Smooth muscle cell (in vitro differentiated cells): ENCODE results near the gene ZNF865. TPM values are rescaled to one million over a fixed set of nuclear protein-coding genes. Genes with fewer than 3 reads are reported as not detected.

Experiments used
- DNase-seq: peaks from one replicate; lab custom pipeline; 2025; ENCODE audit not compliant: unreplicated experiment; lab: John Stamatoyannopoulos, UW
- H2AFZ ChIP-seq: fragments of 200-600 bp; sonication (generic); 2 replicates; pipeline ENCODE4 v1.6.0; 2016; ENCODE audit warnings: antibody characterized with exemption, low read depth, mild to moderate bottlenecking
- H3F3A ChIP-seq: fragments of 200-600 bp; sonication (generic); 2 replicates; pipeline ENCODE4 v1.6.0; 2017; ENCODE audit warnings: antibody characterized with exemption, low read depth
- H3K27ac ChIP-seq: fragments of 200-600 bp; sonication (generic); 2 replicates; pipeline ENCODE4 v1.5.1; 2016; ENCODE audit warnings: low read depth, mild to moderate bottlenecking
- H3K27me3 ChIP-seq: fragments of 200-600 bp; sonication (generic); 2 replicates; pipeline ENCODE4 v1.6.1; 2016; ENCODE audit warnings: low read depth, mild to moderate bottlenecking
- H3K36me3 ChIP-seq: fragments of 200-600 bp; sonication (generic); 2 replicates; pipeline ENCODE4 v1.5.1; 2016; ENCODE audit warnings: low read depth
- H3K4me1 ChIP-seq: fragments of 200-600 bp; sonication (generic); 2 replicates; pipeline ENCODE4 v1.5.1; 2016; ENCODE audit warnings: low read depth
- H3K4me2 ChIP-seq: fragments of 200-600 bp; sonication (generic); 2 replicates; pipeline ENCODE4 v1.6.0; 2016; ENCODE audit warnings: mild to moderate bottlenecking
- H3K4me3 ChIP-seq: fragments of 200-600 bp; sonication (generic); 2 replicates; pipeline ENCODE4 v1.5.1; 2016; ENCODE audit warnings: mild to moderate bottlenecking
- H3K79me2 ChIP-seq: fragments of 200-600 bp; sonication (generic); 2 replicates; pipeline ENCODE4 v1.6.0; 2016; ENCODE audit warnings: low read depth, mild to moderate bottlenecking
- H3K9ac ChIP-seq: fragments of 200-600 bp; sonication (generic); 2 replicates; pipeline ENCODE4 v1.6.0; 2016; ENCODE audit warnings: low read depth
- H3K9me3 ChIP-seq: fragments of 200-600 bp; sonication (generic); replicated peaks from 2 replicates; pipeline ENCODE4 v1.5.1; 2016; ENCODE audit warnings: low read depth
- H4K20me1 ChIP-seq: fragments of 200-600 bp; sonication (generic); 2 replicates; pipeline ENCODE4 v1.6.0; 2016; ENCODE audit warnings: low read depth
- WGBS: methylation state at CpG from one replicate; pipeline ENCODE4 v1.1.7; 2016; ENCODE audit warnings: low lambda C conversion rate; 5-methylcytosine and 5-hydroxymethylcytosine counted together
- polyA plus RNA-seq: library from polyadenylated mRNA; unstranded; fragments of >200 nt; fragmentation: Nextera tagmentation; extraction: Ambion mirVana; gene quantifications from 2 replicates; pipeline ENCODE4 v1.2.1, GENCODE V29; 2016
- total RNA-seq: library from RNA; depleted of rRNA; stranded (reverse); fragments of >200 nt; gene quantifications from 2 replicates; pipeline ENCODE4 v1.2.3, GENCODE V29; 2014
- TF ChIP-seq, protein P1 (sequence below): fragments of 200-600 bp; sonication (generic); IDR thresholded peaks from 2 replicates; pipeline ENCODE4 v1.5.1; 2017; ENCODE audit warnings: borderline replicate concordance, mild to moderate bottlenecking, antibody characterized with exemption; ENCODE audit not compliant: insufficient read depth, poor library complexity, severe bottlenecking

ZNF865 gene
- total and polyA plus RNA-seq, 2 experiments from 2014 or later, result 1.2 to 3.8 TPM

DNA sequence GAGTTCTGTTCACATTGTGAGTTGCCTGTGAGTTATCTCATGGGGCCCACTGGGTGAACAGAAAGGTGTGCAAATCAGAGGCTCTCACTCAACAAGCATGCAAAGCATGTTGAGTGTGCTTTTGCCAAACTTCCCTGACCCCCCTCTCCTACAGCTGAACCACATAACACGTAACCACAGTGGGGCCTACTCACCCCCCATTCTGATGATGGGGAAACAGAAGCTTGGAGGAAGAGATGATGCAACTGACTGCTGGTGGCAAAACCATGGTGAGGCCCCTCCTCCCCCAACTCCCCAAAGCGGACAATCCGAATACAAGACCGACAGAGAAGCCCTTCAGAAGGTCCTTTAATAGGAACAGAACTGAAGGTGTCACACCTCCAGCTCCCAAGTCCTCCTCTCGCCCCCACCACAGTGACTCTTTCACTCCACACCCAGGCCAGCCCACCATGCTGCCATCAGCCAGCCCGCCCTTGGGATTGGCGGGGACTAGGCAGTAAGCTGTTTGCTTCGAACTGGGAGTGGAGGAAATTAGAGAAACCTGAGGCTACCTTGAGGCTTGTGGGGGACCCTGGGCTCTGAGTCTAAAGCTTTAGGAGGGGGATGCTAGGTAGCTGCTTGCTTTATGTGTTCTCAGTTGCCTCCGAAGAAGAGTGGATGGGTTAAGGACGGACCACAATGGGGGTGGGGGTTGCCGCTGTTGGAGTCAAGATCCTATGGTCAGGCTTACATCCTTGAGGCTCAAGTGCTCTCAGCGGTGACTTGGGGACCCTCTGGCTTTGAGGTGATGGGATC is 15.2 kb downstream of the ZNF865 start:
- no peak overlapping the region for H3K27ac ChIP-seq
- no peak for DNase-seq
- H2AFZ ChIP-seq, result no peak overlapping the region
- no peaks in the 10 kb centered on the region for H3K27me3 ChIP-seq
- no peak overlapping the region for H3K4me3 ChIP-seq
- H3K79me2 ChIP-seq, result no peaks in the 10 kb centered on the region
- WGBS, result 97% methylated on average over 12 of the region's 12 CpGs
- H3F3A ChIP-seq, result peaks cover 12% of the 10 kb centered on the region
- H4K20me1 ChIP-seq, result peaks cover 8% of the 10 kb centered on the region
- H3K36me3 ChIP-seq, result no peaks in the 10 kb centered on the region
- no peak overlapping the region for H3K9ac ChIP-seq
- TF ChIP-seq, protein P1, sequence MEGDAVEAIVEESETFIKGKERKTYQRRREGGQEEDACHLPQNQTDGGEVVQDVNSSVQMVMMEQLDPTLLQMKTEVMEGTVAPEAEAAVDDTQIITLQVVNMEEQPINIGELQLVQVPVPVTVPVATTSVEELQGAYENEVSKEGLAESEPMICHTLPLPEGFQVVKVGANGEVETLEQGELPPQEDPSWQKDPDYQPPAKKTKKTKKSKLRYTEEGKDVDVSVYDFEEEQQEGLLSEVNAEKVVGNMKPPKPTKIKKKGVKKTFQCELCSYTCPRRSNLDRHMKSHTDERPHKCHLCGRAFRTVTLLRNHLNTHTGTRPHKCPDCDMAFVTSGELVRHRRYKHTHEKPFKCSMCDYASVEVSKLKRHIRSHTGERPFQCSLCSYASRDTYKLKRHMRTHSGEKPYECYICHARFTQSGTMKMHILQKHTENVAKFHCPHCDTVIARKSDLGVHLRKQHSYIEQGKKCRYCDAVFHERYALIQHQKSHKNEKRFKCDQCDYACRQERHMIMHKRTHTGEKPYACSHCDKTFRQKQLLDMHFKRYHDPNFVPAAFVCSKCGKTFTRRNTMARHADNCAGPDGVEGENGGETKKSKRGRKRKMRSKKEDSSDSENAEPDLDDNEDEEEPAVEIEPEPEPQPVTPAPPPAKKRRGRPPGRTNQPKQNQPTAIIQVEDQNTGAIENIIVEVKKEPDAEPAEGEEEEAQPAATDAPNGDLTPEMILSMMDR, result no peak
- no peaks in the 10 kb centered on the region for H3K9me3 ChIP-seq
- H3K4me2 ChIP-seq, result no peak overlapping the region
- no peaks in the 10 kb centered on the region for H3K4me1 ChIP-seq

DNA sequence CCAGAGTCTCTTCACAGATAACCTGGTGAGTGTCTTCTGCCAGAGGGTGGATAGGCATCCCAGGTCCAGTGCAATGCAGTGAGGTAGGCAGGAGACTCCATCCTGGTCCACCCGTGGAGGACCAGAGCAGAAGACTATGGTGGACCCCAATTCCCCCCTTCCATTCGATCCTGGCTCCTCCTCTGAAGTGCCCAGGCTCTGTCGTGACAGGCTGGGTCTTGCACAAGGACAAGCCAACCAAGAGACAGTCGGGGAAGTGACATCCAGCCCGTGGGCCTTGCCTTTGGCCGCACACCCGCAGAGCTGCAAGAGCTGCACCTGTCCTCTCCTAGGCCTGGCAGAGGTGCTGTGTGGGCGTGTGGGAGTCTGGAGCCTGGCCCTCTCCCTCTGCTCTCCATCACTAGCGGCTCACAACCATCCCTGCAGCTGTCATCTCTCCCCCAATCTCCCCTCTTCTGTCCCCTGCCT is 15.8 kb downstream of the ZNF865 start:
- Histone ChIP-seq H3K9ac (no peak overlapping the region), H3K27me3 (no peaks in the 10 kb centered on the region), H3K36me3 (no peaks in the 10 kb centered on the region), H3F3A (peaks cover 12% of the 10 kb centered on the region), H3K79me2 (no peaks in the 10 kb centered on the region), H3K4me1 (no peaks in the 10 kb centered on the region), H2AFZ (no peak overlapping the region), H4K20me1 (peaks cover 8% of the 10 kb centered on the region), H3K4me3 (no peak overlapping the region), H3K9me3 (no peaks in the 10 kb centered on the region), H3K27ac (no peak overlapping the region), H3K4me2 (no peak overlapping the region)
- no peak for DNase-seq
- TF ChIP-seq, protein P1, result no peak
- 98% methylated on average over 9 of the region's 9 CpGs for WGBS

DNA sequence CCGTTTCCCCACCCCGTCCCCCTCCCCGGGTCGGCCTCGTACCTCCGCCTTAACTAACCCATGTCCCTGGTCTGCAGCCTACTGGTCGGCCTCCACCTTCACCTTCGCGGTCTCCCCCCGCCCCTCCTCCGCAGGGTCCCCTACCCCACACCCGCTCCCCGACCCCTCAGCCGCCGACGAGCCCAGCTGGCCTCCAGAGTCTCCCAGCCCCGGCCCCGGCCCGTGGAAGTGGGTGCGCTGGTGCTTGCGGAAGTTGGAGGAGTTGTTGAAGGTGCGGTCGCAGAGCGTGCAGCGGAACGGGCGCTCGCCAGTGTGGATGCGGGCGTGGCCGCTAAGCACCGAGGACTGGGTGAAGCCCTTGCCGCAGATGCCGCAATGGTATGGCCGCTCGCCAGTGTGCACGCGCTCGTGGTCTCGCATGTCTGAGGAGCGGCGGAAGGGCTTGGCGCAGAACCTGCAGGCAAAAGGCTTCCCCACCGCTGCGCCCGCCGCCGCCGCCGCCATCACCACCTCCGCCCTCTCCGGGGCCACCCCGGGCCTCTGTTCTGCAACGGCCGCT is 16.3 kb downstream of the ZNF865 start:
- DNase-seq, result no peak
- H3K4me3 ChIP-seq, result no peak overlapping the region
- peaks cover 12% of the 10 kb centered on the region for H3F3A ChIP-seq
- no peaks in the 10 kb centered on the region for H3K4me1 ChIP-seq
- TF ChIP-seq, protein P1, result no peak
- no peaks in the 10 kb centered on the region for H3K79me2 ChIP-seq
- no peaks in the 10 kb centered on the region for H3K9me3 ChIP-seq
- H3K27ac ChIP-seq, result no peak overlapping the region
- no peak overlapping the region for H3K4me2 ChIP-seq
- H3K36me3 ChIP-seq, result no peaks in the 10 kb centered on the region
- H3K9ac ChIP-seq, result no peak overlapping the region
- 97% methylated on average over 19 of the region's 55 CpGs for WGBS
- no peaks in the 10 kb centered on the region for H3K27me3 ChIP-seq
- no peak overlapping the region for H2AFZ ChIP-seq
- H4K20me1 ChIP-seq, result peaks cover 8% of the 10 kb centered on the region
